Left ventricle myocardium inferior (tissue), 1 donor: ENCODE results near the gene MAP6. TPM values are rescaled to one million over a fixed set of nuclear protein-coding genes. Genes with fewer than 3 reads are reported as not detected.

ENCODE experiments used
- DNase-seq: peaks from one replicate; pipeline ENCODE4 v3.0.0-alpha.2; 2020
- H3K27ac ChIP-seq: fragments of 200-600 bp; replicated peaks from 2 replicates; pipeline ENCODE4 v1.8.0; 2021
- H3K27me3 ChIP-seq: fragments of 200-600 bp; 2 replicates; pipeline ENCODE4 v1.8.0; 2021; ENCODE audit warnings: low read depth
- H3K36me3 ChIP-seq: fragments of 200-600 bp; 2 replicates; pipeline ENCODE4 v1.8.0; 2021
- H3K4me1 ChIP-seq: fragments of 200-600 bp; 2 replicates; pipeline ENCODE4 v1.8.0; 2021
- H3K4me3 ChIP-seq: fragments of 200-600 bp; 2 replicates; pipeline ENCODE4 v1.8.0; 2021; ENCODE audit warnings: mild to moderate bottlenecking, moderate library complexity
- H3K9me3 ChIP-seq: fragments of 200-600 bp; replicated peaks from 2 replicates; pipeline ENCODE4 v1.8.0; 2021
- intact Hi-C: fragments of 100-400 bp; cut with micrococcal nuclease; formaldehyde crosslinking; loops from one replicate; pipeline ENCODE4 v1.11.0; 2022
- total RNA-seq: library from RNA; stranded (reverse); fragmentation: NEBNext Ultra II Directional; extraction: Animal tissue kit (Norgen Biotek cat#: 25700); gene quantifications from one replicate; pipeline ENCODE4 v1.2.1, GENCODE V29; 2021
- TF ChIP-seq, protein P1 (sequence below): fragments of 200-600 bp; IDR thresholded peaks from 2 replicates; pipeline ENCODE4 v1.8.0; 2021; ENCODE audit warnings: antibody characterized with exemption, mild to moderate bottlenecking, borderline replicate concordance
- donor health status: DM: no; HTN: yes; CAD: no; lungs with severe emphysema.

The MAP6 gene
- total RNA-seq, 1 donor from 2014 or later, result 5.7 TPM

DNA sequence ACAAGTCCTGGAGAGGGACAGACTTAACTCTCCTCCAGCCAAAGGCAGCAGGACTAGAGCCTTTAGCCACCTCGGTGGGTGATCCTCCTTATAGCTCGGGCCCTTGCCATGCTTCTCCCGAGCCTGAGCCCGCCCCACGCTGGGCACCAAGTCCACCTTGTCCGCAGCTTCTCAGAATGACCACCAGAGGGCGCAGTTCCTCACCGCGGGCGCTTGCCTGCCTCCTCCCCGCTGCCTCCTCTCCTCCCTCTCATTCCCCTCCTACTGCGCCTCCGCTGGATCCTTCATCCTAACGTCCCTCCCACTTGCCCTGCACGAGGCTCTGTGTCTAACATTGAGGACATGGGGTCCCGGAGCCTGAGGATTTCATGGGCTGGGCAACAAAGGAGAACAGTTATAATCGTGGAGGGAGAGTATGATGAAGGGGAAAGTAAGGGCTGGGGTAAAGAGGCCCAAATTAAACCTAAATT lies 37.5 kb upstream of the MAP6 start:
- peak; percentile 68 for DNase-seq

DNA sequence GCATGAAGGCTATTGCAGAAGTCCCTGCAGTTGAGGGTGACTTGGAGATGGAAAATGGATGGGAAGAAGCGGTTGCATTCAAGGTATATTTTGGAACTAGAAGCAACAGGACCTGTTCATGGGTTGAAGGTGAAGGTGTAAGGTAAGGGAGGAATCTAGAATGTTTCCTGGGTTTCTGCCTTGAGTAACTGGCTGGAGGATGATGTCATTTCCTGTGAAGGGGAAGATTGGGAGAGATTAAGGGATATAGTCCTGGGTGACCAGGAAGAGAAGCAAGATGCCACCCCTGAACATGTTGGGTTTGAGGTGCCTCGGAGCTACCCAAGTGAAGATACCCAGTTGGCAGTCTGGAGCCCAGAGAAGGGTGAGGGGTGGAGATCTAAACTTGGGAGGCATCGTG lies 36.7 kb upstream of the MAP6 start:
- H3K27me3 ChIP-seq, result no peaks in the 10 kb centered on the region
- no peak for DNase-seq
- TF ChIP-seq, protein P1, sequence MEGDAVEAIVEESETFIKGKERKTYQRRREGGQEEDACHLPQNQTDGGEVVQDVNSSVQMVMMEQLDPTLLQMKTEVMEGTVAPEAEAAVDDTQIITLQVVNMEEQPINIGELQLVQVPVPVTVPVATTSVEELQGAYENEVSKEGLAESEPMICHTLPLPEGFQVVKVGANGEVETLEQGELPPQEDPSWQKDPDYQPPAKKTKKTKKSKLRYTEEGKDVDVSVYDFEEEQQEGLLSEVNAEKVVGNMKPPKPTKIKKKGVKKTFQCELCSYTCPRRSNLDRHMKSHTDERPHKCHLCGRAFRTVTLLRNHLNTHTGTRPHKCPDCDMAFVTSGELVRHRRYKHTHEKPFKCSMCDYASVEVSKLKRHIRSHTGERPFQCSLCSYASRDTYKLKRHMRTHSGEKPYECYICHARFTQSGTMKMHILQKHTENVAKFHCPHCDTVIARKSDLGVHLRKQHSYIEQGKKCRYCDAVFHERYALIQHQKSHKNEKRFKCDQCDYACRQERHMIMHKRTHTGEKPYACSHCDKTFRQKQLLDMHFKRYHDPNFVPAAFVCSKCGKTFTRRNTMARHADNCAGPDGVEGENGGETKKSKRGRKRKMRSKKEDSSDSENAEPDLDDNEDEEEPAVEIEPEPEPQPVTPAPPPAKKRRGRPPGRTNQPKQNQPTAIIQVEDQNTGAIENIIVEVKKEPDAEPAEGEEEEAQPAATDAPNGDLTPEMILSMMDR, result no peak
- H3K4me1 ChIP-seq, result peaks cover 11% of the 10 kb centered on the region
- no peaks in the 10 kb centered on the region for H3K36me3 ChIP-seq
- H3K4me3 ChIP-seq, result no peak overlapping the region
- intact Hi-C loops, result no loop called here
- no peak overlapping the region for H3K27ac ChIP-seq
- H3K9me3 ChIP-seq, result peaks cover 6% of the 10 kb centered on the region

More for the DNA sequence above, 37.5 kb upstream of the MAP6 start:
- Histone ChIP-seq H3K27me3 (no peaks in the 10 kb centered on the region), H3K4me3 (no peak overlapping the region), H3K36me3 (no peaks in the 10 kb centered on the region), H3K4me1 (peaks cover 4% of the 10 kb centered on the region), H3K27ac (no peak overlapping the region), H3K9me3 (peaks cover 6% of the 10 kb centered on the region)
- TF ChIP-seq, protein P1, result peak; percentile 95
- intact Hi-C loops, result no loop called here

DNA sequence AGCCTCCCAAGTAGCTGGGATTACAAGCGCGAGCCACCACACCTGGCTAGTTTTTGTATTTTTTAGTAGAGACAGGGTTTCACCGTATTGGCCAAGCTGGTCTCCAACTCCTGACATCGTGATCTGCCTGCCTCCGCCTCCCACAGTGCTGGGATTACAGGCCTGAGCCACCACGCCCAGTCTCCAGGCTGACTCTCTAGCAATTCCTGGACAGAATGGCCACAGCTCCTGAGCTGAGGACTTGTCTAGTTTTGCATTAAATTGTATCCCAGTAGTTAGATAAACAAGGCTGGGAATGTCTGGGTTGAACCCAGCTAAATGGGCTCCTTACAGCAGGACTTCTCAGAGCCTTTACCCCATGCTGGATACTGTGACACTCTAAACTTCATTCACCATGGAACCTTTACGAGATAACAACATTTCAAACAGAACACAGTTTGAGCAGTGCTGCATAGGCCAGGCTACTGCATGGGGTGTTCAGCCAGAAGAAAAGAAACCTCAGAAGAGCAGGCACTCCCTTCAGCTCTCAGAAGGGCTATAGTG lies 34.9 kb upstream of the MAP6 start:
- Histone ChIP-seq H3K4me3 (no peak overlapping the region), H3K9me3 (no peaks in the 10 kb centered on the region), H3K27ac (no peak overlapping the region), H3K36me3 (no peaks in the 10 kb centered on the region), H3K4me1 (peaks cover 13% of the 10 kb centered on the region), H3K27me3 (no peaks in the 10 kb centered on the region)
- no peak for DNase-seq
- TF ChIP-seq, protein P1, result no peak
- intact Hi-C loops, result no loop called here

DNA sequence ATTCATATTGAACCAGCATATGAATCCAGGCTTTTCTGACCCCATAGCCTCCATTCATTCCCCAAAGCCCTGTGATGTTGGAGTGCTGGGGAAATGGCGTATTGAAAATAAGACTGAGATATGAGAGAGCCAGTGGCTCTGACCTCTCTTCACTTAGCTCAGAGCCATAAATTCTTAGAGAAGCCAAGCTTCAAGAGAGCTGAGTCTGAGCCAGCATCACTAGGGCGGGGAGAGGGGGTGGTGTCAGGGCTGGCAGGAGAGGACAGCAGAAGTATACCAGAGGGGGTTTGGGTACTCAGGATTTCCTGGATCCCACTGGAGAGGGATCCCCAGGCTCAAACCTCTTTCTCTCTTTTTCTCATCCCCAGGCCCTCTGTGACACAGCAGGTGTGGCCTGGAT lies 32.1 kb upstream of the MAP6 start:
- Histone ChIP-seq H3K9me3 (no peaks in the 10 kb centered on the region), H3K4me3 (no peak overlapping the region), H3K36me3 (no peaks in the 10 kb centered on the region), H3K27ac (no peak overlapping the region), H3K4me1 (peaks cover 10% of the 10 kb centered on the region), H3K27me3 (no peaks in the 10 kb centered on the region)
- intact Hi-C loops, result no loop called here
- DNase-seq, result no peak
- TF ChIP-seq, protein P1, result no peak

DNA sequence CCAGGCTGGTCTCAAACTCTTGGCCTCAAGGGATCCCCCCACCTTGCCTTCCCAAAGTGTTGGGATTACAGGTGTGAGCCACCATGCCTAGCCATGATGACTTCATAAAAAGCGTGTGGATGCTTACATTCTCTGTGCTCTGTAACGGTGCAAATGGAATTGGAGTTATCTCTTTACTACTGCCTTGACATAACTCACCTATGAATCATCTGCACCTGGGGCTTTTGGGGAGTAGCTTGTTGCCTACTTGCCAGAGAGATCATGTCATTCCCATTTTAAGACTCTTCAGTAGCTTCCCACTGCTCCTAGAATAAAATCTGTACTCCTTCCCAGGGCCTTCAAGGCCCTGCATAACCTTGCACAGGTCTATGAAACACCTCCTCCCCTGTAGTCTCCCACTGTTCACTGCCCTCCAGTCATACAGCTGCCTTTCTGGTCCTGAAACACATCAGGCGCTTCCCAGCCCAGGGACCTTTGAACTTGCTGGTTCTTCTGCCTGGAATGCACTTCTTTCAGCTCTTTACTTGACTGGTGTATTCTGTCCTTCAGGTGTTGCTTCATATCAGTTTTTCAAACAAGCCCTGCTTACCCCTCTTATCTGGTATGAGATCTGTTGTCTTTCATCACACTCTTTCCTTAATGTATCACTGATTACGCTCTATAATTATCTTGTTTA lies 29.2 kb upstream of the MAP6 start:
- TF ChIP-seq, protein P1, result no peak
- intact Hi-C loops, result no loop called here
- Histone ChIP-seq H3K4me1 (peaks cover 10% of the 10 kb centered on the region), H3K27me3 (no peaks in the 10 kb centered on the region), H3K4me3 (no peak overlapping the region), H3K27ac (no peak overlapping the region), H3K36me3 (no peaks in the 10 kb centered on the region), H3K9me3 (no peaks in the 10 kb centered on the region)
- DNase-seq, result no peak
